Right lobe of liver (tissue), 4 donors: ENCODE results near the gene ASTE1.

Source experiments
- CTCF ChIP-seq, 4 donors: fragments of 200-600 bp in 3 of 4; fragments of 450-650 bp in 1 of 4; IDR thresholded peaks; one replicate each; pipeline versions ENCODE4 v1.5.1 to v1.8.0; 2016 to 2022; ENCODE audit warnings: antibody characterized with exemption in 4 of 4, mild to moderate bottlenecking in 2 of 4
- POLR2A ChIP-seq: fragments of 450-650 bp; IDR thresholded peaks from one replicate; pipeline ENCODE4 v1.6.1; 2017; ENCODE audit warnings: antibody characterized with exemption, mild to moderate bottlenecking
- donor health status: DM: no; HTN: no; CAD: no.
- donor health status: DM: no; HTN: no; CAD: no.
- donor health status: DM: no; HTN: yes; CAD: no.

DNA sequence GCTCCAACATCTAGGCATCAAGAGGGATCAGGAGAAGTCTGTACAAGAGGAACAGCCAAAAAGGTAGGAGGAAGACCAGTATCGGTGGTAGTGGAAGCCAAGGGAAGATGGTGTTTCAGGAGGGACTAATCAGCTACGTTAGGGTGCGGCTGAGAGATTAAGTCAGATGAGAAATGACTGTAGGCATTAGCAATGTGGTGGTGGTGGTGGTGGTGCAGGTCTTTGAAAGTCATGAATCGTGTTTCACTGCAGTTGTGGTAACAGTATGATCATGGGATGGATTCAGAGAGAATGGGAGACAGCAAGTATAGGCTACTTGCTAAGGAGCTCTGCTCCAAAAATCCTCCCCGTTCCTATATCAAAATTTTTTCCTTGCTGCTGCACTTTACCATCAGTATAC lies 35.5 kb downstream of the ASTE1 start:
- TF ChIP-seq CTCF (IDR thresholded peaks at IDR 0.05): no peak
- no peak for TF ChIP-seq POLR2A
